ENCODE results near the gene ENPP6.

ENPP6 gene

GRCh38 chr4:184100297-184100885 lies 117.3 kb downstream of the ENPP6 start:
- peaks cover 0 to 24% (median 17%) of the 10 kb centered on the region in 5 donors for H3K4me1 ChIP-seq (ENCODE audit: control insufficient read depth in 5 of 5, insufficient read depth in 5 of 5, low read length in 5 of 5)
- H3K4me3 ChIP-seq (ENCODE audit: low read depth in 1 of 5, low read length in 5 of 5), result no peak overlapping the region
- no peaks in the 10 kb centered on the region for H3K36me3 ChIP-seq (ENCODE audit: control insufficient read depth in 5 of 5, insufficient read depth in 5 of 5, low read length in 5 of 5)
- no peaks in the 10 kb centered on the region for H3K9me3 ChIP-seq (ENCODE audit: control insufficient read depth in 5 of 5, low read length in 5 of 5)
- H3K27me3 ChIP-seq (ENCODE audit: control insufficient read depth in 5 of 5, insufficient read depth in 4 of 5, low read length in 5 of 5), result no peaks in the 10 kb centered on the region
- no peak overlapping the region for H3K9ac ChIP-seq (ENCODE audit: low read length in 5 of 5)
- no peak overlapping the region for H3K27ac ChIP-seq (ENCODE audit: low read depth, low read length)

DNA sequence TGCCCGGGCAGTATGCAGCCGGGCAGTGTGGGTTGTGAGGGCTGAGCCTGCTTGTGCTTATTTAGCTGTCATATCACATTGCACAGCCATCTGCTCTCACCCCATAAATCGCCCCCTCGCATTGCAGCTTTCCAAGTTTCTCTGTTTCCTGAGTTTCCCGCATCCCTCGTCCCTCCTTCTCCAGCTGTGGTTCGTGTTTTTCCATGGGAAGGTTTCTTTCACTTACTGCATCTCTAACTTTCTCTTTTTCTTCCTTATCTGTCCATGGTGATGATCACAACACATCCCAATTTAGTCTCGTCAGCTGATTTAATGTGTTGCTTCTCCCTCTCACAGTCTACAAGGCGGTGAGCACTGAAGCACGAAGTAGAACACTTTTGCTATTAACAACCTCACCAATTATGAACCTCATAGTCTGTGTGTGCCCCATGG lies 118.1 kb downstream of the ENPP6 start:
- no peaks in the 10 kb centered on the region for H3K36me3 ChIP-seq (ENCODE audit: control insufficient read depth in 5 of 5, insufficient read depth in 5 of 5, low read length in 5 of 5)
- no peaks in the 10 kb centered on the region for H3K27me3 ChIP-seq (ENCODE audit: control insufficient read depth in 5 of 5, insufficient read depth in 4 of 5, low read length in 5 of 5)
- H3K27ac ChIP-seq (ENCODE audit: low read depth, low read length), result no peak overlapping the region
- no peak overlapping the region for H3K4me3 ChIP-seq (ENCODE audit: low read depth in 1 of 5, low read length in 5 of 5)
- peaks cover 0 to 24% (median 17%) of the 10 kb centered on the region in 5 donors for H3K4me1 ChIP-seq (ENCODE audit: control insufficient read depth in 5 of 5, insufficient read depth in 5 of 5, low read length in 5 of 5)
- H3K9ac ChIP-seq (ENCODE audit: low read length in 5 of 5), result no peak overlapping the region
- no peaks in the 10 kb centered on the region for H3K9me3 ChIP-seq (ENCODE audit: control insufficient read depth in 5 of 5, low read length in 5 of 5)

GRCh38 chr4:184099000-184099399 lies 118.7 kb downstream of the ENPP6 start:
- H3K27ac ChIP-seq (ENCODE audit: low read depth, low read length), result no peak overlapping the region
- no peak overlapping the region for H3K9ac ChIP-seq (ENCODE audit: low read length in 5 of 5)
- peaks cover 0 to under 1% (median 0%) of the 10 kb centered on the region in 5 donors for H3K27me3 ChIP-seq (ENCODE audit: control insufficient read depth in 5 of 5, insufficient read depth in 4 of 5, low read length in 5 of 5)
- H3K4me3 ChIP-seq (ENCODE audit: low read depth in 1 of 5, low read length in 5 of 5), result no peak overlapping the region
- no peaks in the 10 kb centered on the region for H3K36me3 ChIP-seq (ENCODE audit: control insufficient read depth in 5 of 5, insufficient read depth in 5 of 5, low read length in 5 of 5)
- H3K4me1 ChIP-seq (ENCODE audit: control insufficient read depth in 5 of 5, insufficient read depth in 5 of 5, low read length in 5 of 5), result peaks cover 0 to 20% (median 17%) of the 10 kb centered on the region in 5 donors
- H3K9me3 ChIP-seq (ENCODE audit: control insufficient read depth in 5 of 5, low read length in 5 of 5), result no peaks in the 10 kb centered on the region

- Histone ChIP-seq H3K4me3 (ENCODE audit: low read depth in 1 of 5, low read length in 5 of 5) (peak overlapping the region in 2 of 5 donors; percentile 64 to 71), H3K27ac (ENCODE audit: low read depth, low read length) (no peak overlapping the region), H3K27me3 (ENCODE audit: control insufficient read depth in 5 of 5, insufficient read depth in 4 of 5, low read length in 5 of 5) (peaks cover 0 to 4% (median 0%) of the 10 kb centered on the region in 5 donors), H3K9me3 (ENCODE audit: control insufficient read depth in 5 of 5, low read length in 5 of 5) (no peaks in the 10 kb centered on the region), H3K36me3 (ENCODE audit: control insufficient read depth in 5 of 5, insufficient read depth in 5 of 5, low read length in 5 of 5) (no peaks in the 10 kb centered on the region), H3K9ac (ENCODE audit: low read length in 5 of 5) (no peak overlapping the region), H3K4me1 (ENCODE audit: control insufficient read depth in 5 of 5, insufficient read depth in 5 of 5, low read length in 5 of 5) (peaks cover 0 to 13% (median 11%) of the 10 kb centered on the region in 5 donors)
Measured at GRCh38 chr4:184097815-184098214, 119.9 kb downstream of the ENPP6 start.

DNA sequence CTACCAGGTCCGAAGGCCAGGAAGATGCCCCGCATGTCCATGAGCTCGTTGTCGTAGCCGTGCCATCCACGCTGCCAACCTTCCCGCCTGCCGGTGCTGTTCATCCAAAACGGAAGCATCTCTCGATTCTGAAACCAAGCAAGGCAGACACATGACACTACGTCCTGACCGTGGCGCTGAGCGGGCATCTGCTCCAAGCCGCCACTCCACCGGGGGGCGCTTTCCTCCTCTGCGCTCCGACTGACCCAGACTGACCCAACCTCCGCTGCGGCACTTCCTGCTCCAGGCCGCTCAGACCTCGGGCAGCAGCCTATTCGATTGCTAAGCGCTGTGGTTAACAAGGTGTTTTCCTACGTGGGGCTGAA lies 120.5 kb downstream of the ENPP6 start:
- H3K27me3 ChIP-seq (ENCODE audit: control insufficient read depth in 5 of 5, insufficient read depth in 4 of 5, low read length in 5 of 5), result peaks cover 0 to 4% (median 0%) of the 10 kb centered on the region in 5 donors
- peak overlapping the region; percentile 64 to 73 (median 71) for H3K4me3 ChIP-seq (ENCODE audit: low read depth in 1 of 5, low read length in 5 of 5)
- H3K9ac ChIP-seq (ENCODE audit: low read length in 5 of 5), result peak overlapping the region in 1 of 5 donors; percentile 33
- H3K36me3 ChIP-seq (ENCODE audit: control insufficient read depth in 5 of 5, insufficient read depth in 5 of 5, low read length in 5 of 5), result no peaks in the 10 kb centered on the region
- no peak overlapping the region for H3K27ac ChIP-seq (ENCODE audit: low read depth, low read length)
- no peaks in the 10 kb centered on the region for H3K9me3 ChIP-seq (ENCODE audit: control insufficient read depth in 5 of 5, low read length in 5 of 5)
- peaks cover 0 to 13% (median 11%) of the 10 kb centered on the region in 5 donors for H3K4me1 ChIP-seq (ENCODE audit: control insufficient read depth in 5 of 5, insufficient read depth in 5 of 5, low read length in 5 of 5)

DNA sequence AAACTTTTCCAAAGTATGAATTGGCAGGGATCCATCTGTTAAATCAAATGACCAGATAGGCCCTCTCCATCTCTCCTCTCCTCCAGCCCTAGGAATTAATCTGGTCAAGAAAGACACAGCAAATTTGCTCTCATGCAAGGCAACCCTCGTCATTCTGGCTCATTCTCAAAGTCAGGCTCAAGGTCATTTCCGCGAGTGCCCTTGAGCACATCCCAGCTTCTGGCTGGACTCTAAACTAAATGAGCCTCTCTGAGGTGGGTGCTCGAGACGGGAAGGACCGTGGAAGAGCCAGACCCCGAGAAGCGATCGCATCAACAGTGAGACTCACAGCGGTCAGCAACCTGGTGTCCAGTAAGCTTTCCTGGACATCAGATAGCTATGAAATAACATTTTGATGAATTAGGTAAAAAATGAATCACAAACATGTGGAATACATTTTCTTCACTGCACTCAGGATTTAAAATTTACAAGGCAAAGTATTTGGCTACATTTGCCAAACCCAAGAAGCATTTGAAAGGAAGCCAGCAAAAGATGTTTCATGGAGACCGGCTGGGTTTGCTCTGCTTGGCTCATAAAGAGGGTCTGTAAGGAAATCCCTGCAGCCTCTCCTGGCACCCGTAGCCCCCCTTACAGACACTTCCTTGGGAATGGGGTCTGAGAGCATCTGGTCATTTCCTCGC lies 121.0 kb downstream of the ENPP6 start:
- no peaks in the 10 kb centered on the region for H3K36me3 ChIP-seq (ENCODE audit: control insufficient read depth in 5 of 5, insufficient read depth in 5 of 5, low read length in 5 of 5)
- peak overlapping the region; percentile 64 to 73 (median 71) for H3K4me3 ChIP-seq (ENCODE audit: low read depth in 1 of 5, low read length in 5 of 5)
- peaks cover 0 to 13% (median 11%) of the 10 kb centered on the region in 5 donors for H3K4me1 ChIP-seq (ENCODE audit: control insufficient read depth in 5 of 5, insufficient read depth in 5 of 5, low read length in 5 of 5)
- peak overlapping the region in 1 of 5 donors; percentile 33 for H3K9ac ChIP-seq (ENCODE audit: low read length in 5 of 5)
- H3K27ac ChIP-seq (ENCODE audit: low read depth, low read length), result no peak overlapping the region
- peaks cover 0 to 4% (median 0%) of the 10 kb centered on the region in 5 donors for H3K27me3 ChIP-seq (ENCODE audit: control insufficient read depth in 5 of 5, insufficient read depth in 4 of 5, low read length in 5 of 5)
- H3K9me3 ChIP-seq (ENCODE audit: control insufficient read depth in 5 of 5, low read length in 5 of 5), result no peaks in the 10 kb centered on the region

DNA sequence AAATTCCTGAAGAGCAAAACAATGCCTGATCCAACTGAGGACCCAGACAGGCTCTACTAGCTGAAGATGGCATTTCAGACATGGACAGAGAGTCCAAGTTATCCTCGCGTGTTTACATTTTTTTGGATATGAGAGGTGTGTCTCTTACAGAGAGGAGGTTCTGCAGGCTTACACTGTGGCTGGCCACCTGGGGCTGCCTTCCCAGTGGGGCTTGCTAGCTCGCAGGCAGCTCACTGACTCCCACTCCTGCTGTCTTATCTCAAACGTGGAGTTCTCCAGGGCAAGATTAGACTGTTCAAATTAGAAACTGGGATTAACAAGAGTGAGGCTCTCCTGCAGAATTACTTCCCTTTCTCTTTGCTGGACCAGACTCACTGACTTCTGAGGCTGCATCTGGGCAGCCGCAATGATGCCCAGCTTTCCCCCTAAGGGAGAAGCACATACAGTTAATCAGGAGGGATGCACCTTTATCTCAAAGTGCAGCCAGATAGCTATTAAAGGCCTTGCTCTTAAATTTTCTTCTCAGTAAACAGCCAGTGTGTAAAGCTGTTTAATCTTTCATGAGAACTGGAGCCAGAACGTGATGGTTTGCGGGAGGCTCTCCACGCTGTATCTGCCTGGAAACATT lies 123.0 kb downstream of the ENPP6 start:
- H3K4me3 ChIP-seq (ENCODE audit: low read depth in 1 of 5, low read length in 5 of 5), result no peak overlapping the region
- peaks cover 0 to 4% (median 0%) of the 10 kb centered on the region in 5 donors for H3K27me3 ChIP-seq (ENCODE audit: control insufficient read depth in 5 of 5, insufficient read depth in 4 of 5, low read length in 5 of 5)
- no peaks in the 10 kb centered on the region for H3K36me3 ChIP-seq (ENCODE audit: control insufficient read depth in 5 of 5, insufficient read depth in 5 of 5, low read length in 5 of 5)
- no peak overlapping the region for H3K9ac ChIP-seq (ENCODE audit: low read length in 5 of 5)
- no peaks in the 10 kb centered on the region for H3K9me3 ChIP-seq (ENCODE audit: control insufficient read depth in 5 of 5, low read length in 5 of 5)
- peaks cover 0 to 13% (median 11%) of the 10 kb centered on the region in 5 donors for H3K4me1 ChIP-seq (ENCODE audit: control insufficient read depth in 5 of 5, insufficient read depth in 5 of 5, low read length in 5 of 5)
- no peak overlapping the region for H3K27ac ChIP-seq (ENCODE audit: low read depth, low read length)

DNA sequence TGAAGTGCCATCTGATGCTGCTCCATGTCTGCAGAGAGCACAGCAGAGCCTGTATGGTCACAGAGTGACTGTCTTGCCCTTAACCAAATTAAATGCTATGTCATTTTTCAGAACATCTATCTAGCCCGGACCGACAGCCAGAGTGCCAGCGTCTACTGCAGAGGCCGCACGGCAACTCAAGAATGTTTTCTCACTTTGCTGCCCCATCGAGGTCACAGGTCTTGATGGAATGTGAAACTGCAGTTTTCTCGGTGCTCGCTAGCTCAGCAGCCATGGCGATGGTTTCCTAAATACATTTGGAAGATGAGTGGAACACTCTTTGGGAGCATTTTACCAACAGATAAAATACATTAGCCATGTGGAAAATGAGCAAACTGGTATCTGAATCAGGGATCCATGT lies 125.7 kb downstream of the ENPP6 start:
- Histone ChIP-seq H3K9ac (ENCODE audit: low read length in 5 of 5) (no peak overlapping the region), H3K36me3 (ENCODE audit: control insufficient read depth in 5 of 5, insufficient read depth in 5 of 5, low read length in 5 of 5) (no peaks in the 10 kb centered on the region), H3K27ac (ENCODE audit: low read depth, low read length) (no peak overlapping the region), H3K4me1 (ENCODE audit: control insufficient read depth in 5 of 5, insufficient read depth in 5 of 5, low read length in 5 of 5) (peaks cover 0 to 8% (median 4%) of the 10 kb centered on the region in 5 donors), H3K27me3 (ENCODE audit: control insufficient read depth in 5 of 5, insufficient read depth in 4 of 5, low read length in 5 of 5) (peaks cover 0 to 4% (median 0%) of the 10 kb centered on the region in 5 donors), H3K9me3 (ENCODE audit: control insufficient read depth in 5 of 5, low read length in 5 of 5) (peaks cover 0 to under 1% (median 0%) of the 10 kb centered on the region in 5 donors), H3K4me3 (ENCODE audit: low read depth in 1 of 5, low read length in 5 of 5) (no peak overlapping the region)

DNA sequence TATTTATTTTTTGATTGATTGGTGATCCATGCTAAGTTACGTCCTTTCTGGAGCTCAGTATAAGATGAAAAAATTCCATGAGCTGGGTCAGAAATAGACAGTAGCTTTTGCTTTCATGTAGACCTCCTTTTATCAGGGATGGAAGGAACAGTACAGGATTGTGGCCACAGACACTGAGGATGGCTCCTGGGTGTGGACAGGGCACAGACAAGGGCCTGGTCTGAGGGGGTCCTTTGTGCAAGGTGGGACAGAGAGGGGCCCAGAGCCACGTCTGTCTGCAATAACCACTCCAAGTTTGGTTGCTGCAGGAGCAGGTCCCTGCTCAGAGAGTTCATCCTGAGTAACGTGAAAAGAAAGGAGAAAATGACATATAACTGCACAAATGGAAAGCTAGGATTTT lies 127.1 kb downstream of the ENPP6 start:
- Histone ChIP-seq H3K36me3 (ENCODE audit: control insufficient read depth in 5 of 5, insufficient read depth in 5 of 5, low read length in 5 of 5) (no peaks in the 10 kb centered on the region), H3K9me3 (ENCODE audit: control insufficient read depth in 5 of 5, low read length in 5 of 5) (peaks cover 0 to 3% (median 0%) of the 10 kb centered on the region in 5 donors), H3K4me3 (ENCODE audit: low read depth in 1 of 5, low read length in 5 of 5) (no peak overlapping the region), H3K9ac (ENCODE audit: low read length in 5 of 5) (no peak overlapping the region), H3K27me3 (ENCODE audit: control insufficient read depth in 5 of 5, insufficient read depth in 4 of 5, low read length in 5 of 5) (peaks cover 0 to 7% (median 0%) of the 10 kb centered on the region in 5 donors), H3K27ac (ENCODE audit: low read depth, low read length) (no peak overlapping the region), H3K4me1 (ENCODE audit: control insufficient read depth in 5 of 5, insufficient read depth in 5 of 5, low read length in 5 of 5) (no peaks in the 10 kb centered on the region)

GRCh38 chr4:184080674-184081073 lies 137.0 kb downstream of the ENPP6 start:
- Histone ChIP-seq H3K27ac (ENCODE audit: low read depth, low read length) (no peak overlapping the region), H3K36me3 (ENCODE audit: control insufficient read depth in 5 of 5, insufficient read depth in 5 of 5, low read length in 5 of 5) (no peaks in the 10 kb centered on the region), H3K9me3 (ENCODE audit: control insufficient read depth in 5 of 5, low read length in 5 of 5) (peaks cover 0 to 6% (median 4%) of the 10 kb centered on the region in 5 donors), H3K4me3 (ENCODE audit: low read depth in 1 of 5, low read length in 5 of 5) (no peak overlapping the region), H3K27me3 (ENCODE audit: control insufficient read depth in 5 of 5, insufficient read depth in 4 of 5, low read length in 5 of 5) (peaks cover 0 to 4% (median 0%) of the 10 kb centered on the region in 5 donors), H3K4me1 (ENCODE audit: control insufficient read depth in 5 of 5, insufficient read depth in 5 of 5, low read length in 5 of 5) (no peaks in the 10 kb centered on the region), H3K9ac (ENCODE audit: low read length in 5 of 5) (no peak overlapping the region)

Data from subcutaneous abdominal adipose tissue (tissue), 5 donors.